ENCODE data around the gene KNDC1. TPM values are rescaled to one million over a fixed set of nuclear protein-coding genes. Genes with fewer than 3 reads are reported as not detected.
"Not testable (repeated sequence)": the region's sequence is repeated elsewhere in the genome, so short reads cannot be mapped to it uniquely, and the experiment has no call there.

Gene KNDC1
- total RNA-seq, 1 experiment from 2014 or later: 15.7 TPM

- H3K4me1 Mint-ChIP-seq: no peaks in the 10 kb centered on the region
- H3K36me3 Mint-ChIP-seq (ENCODE audit: insufficient read depth in 1 of 3, low read depth in 3 of 3): peaks cover 2 to 30% (median 7%) of the 10 kb centered on the region in 3 experiments; a peak in 6 of 7 replicates
- H3K27me3 ChIP-seq (ENCODE audit: insufficient read depth, low read length): no peaks in the 10 kb centered on the region
- no peak overlapping the region for H3K23ac ChIP-seq (ENCODE audit: insufficient read length, low read depth, low read length)
- no CpG with 5 or more reads among the region's 6 CpGs for WGBS (ENCODE audit: extremely low coverage, insufficient read length, low lambda C conversion rate)
- no peak overlapping the region for H3K4me2 ChIP-seq (ENCODE audit: insufficient read depth, insufficient read length, low read length)
- H3T11ph ChIP-seq (ENCODE audit: low read length): no peak overlapping the region
- H2BK20ac ChIP-seq (ENCODE audit: low read depth, low read length, poor library complexity, severe bottlenecking): no peak overlapping the region
- DNase-seq: no peak
- no peak overlapping the region for H3K27ac Mint-ChIP-seq
- H3K18ac ChIP-seq (ENCODE audit: insufficient read length, low read depth, low read length): no peak overlapping the region
- peaks cover 10% of the 10 kb centered on the region for H3K27me3 Mint-ChIP-seq (ENCODE audit: low read depth)
- H3K56ac ChIP-seq (ENCODE audit: insufficient read length, low read depth, low read length): no peak overlapping the region
- no peaks in the 10 kb centered on the region for H3K4me1 ChIP-seq (ENCODE audit: insufficient read depth, low read length)
- H2BK120ac ChIP-seq (ENCODE audit: low read depth, low read length, poor library complexity, severe bottlenecking): no peak overlapping the region
- H3K14ac ChIP-seq (ENCODE audit: insufficient read depth, low read length): no peak overlapping the region
- TF ChIP-seq CTCF (conservative IDR thresholded peaks at IDR 0.05): no peak
- H4K20me1 ChIP-seq (ENCODE audit: control insufficient read depth, insufficient read depth, insufficient read length): no peaks in the 10 kb centered on the region
- H3K4ac ChIP-seq (ENCODE audit: low read depth, low read length): no peak overlapping the region
- no peak overlapping the region for H4K8ac ChIP-seq (replicated peaks; ENCODE audit: insufficient read length, low read depth, low read length)
- H2BK5ac ChIP-seq (ENCODE audit: insufficient read length, low read length): no peak overlapping the region
- no peaks in the 10 kb centered on the region for H3K79me2 ChIP-seq (ENCODE audit: insufficient read depth, low read length)
- H2AK5ac ChIP-seq (ENCODE audit: insufficient read length, low read length): no peak overlapping the region
- H2AFZ ChIP-seq (ENCODE audit: low read length): no peak overlapping the region
- no peaks in the 10 kb centered on the region for H3K79me1 ChIP-seq (ENCODE audit: insufficient read depth, low read depth, low read length, poor library complexity, severe bottlenecking)
- no peak overlapping the region for H3K4me3 Mint-ChIP-seq
- H4K5ac ChIP-seq (ENCODE audit: insufficient read length, low read depth, low read length): no peak overlapping the region
- no peak overlapping the region for H3K9ac ChIP-seq (ENCODE audit: extremely low read depth, insufficient read length, low read length)
- peaks cover 2% of the 10 kb centered on the region for H3K23me2 ChIP-seq (ENCODE audit: insufficient read length, low read depth, low read length, poor library complexity, severe bottlenecking)
- H2BK15ac ChIP-seq (ENCODE audit: low read depth, low read length): no peak overlapping the region; the same call in 1 of the 2 replicates
- peaks cover 24 to 46% of the 10 kb centered on the region in 2 experiments for H3K9me3 Mint-ChIP-seq
- H2BK12ac ChIP-seq (ENCODE audit: insufficient read length, low read depth, low read length): no peak overlapping the region
- no peak overlapping the region for H3K27ac ChIP-seq (ENCODE audit: insufficient read length, low read depth, low read length)
- no peak overlapping the region for H4K91ac ChIP-seq (ENCODE audit: insufficient read length, low read depth, low read length)
- peaks cover 10% of the 10 kb centered on the region for H3K9me3 ChIP-seq (ENCODE audit: control insufficient read depth, low read depth, low read length)
These were observed 49.3 kb upstream of the KNDC1 start for GRCh38 chr10:133110609-133111275.

- H2BK20ac ChIP-seq (ENCODE audit: low read depth, low read length, poor library complexity, severe bottlenecking); H2BK12ac ChIP-seq (ENCODE audit: insufficient read length, low read depth, low read length); H4K20me1 ChIP-seq (ENCODE audit: control insufficient read depth, insufficient read depth, insufficient read length); H3K56ac ChIP-seq (ENCODE audit: insufficient read length, low read depth, low read length); H3K27me3 ChIP-seq (ENCODE audit: insufficient read depth, low read length); H3T11ph ChIP-seq (ENCODE audit: low read length); H3K14ac ChIP-seq (ENCODE audit: insufficient read depth, low read length); H3K9me3 ChIP-seq (ENCODE audit: control insufficient read depth, low read depth, low read length); H2BK5ac ChIP-seq (ENCODE audit: insufficient read length, low read length); H3K9ac ChIP-seq (ENCODE audit: extremely low read depth, insufficient read length, low read length); H3K27ac ChIP-seq (ENCODE audit: insufficient read length, low read depth, low read length); H3K4me3 Mint-ChIP-seq; H3K4me2 ChIP-seq (ENCODE audit: insufficient read depth, insufficient read length, low read length); DNase-seq; H3K4me1 ChIP-seq (ENCODE audit: insufficient read depth, low read length); H4K91ac ChIP-seq (ENCODE audit: insufficient read length, low read depth, low read length); H4K5ac ChIP-seq (ENCODE audit: insufficient read length, low read depth, low read length); H3K79me2 ChIP-seq (ENCODE audit: insufficient read depth, low read length); H3K23me2 ChIP-seq (ENCODE audit: insufficient read length, low read depth, low read length, poor library complexity, severe bottlenecking); H2AK5ac ChIP-seq (ENCODE audit: insufficient read length, low read length); H3K23ac ChIP-seq (ENCODE audit: insufficient read length, low read depth, low read length); H3K4ac ChIP-seq (ENCODE audit: low read depth, low read length); H3K27ac Mint-ChIP-seq; H2BK120ac ChIP-seq (ENCODE audit: low read depth, low read length, poor library complexity, severe bottlenecking); H3K18ac ChIP-seq (ENCODE audit: insufficient read length, low read depth, low read length); H4K8ac ChIP-seq (replicated peaks; ENCODE audit: insufficient read length, low read depth, low read length); H3K4me1 Mint-ChIP-seq; H2BK15ac ChIP-seq (ENCODE audit: low read depth, low read length); H3K79me1 ChIP-seq (ENCODE audit: insufficient read depth, low read depth, low read length, poor library complexity, severe bottlenecking); H2AFZ ChIP-seq (ENCODE audit: low read length): not testable (repeated sequence)
- Mint-ChIP-seq H3K9me3 (peaks cover 24 to 46% of the 10 kb centered on the region in 2 experiments), H3K36me3 (ENCODE audit: insufficient read depth in 1 of 3, low read depth in 3 of 3) (peaks cover 2 to 30% (median 7%) of the 10 kb centered on the region in 3 experiments; a peak in 6 of 7 replicates), H3K27me3 (ENCODE audit: low read depth) (peaks cover 10% of the 10 kb centered on the region)
- no CpG with 5 or more reads among the region's 7 CpGs for WGBS (ENCODE audit: extremely low coverage, insufficient read length, low lambda C conversion rate)
These were observed 48.4 kb upstream of the KNDC1 start for GRCh38 chr10:133111640-133112039.

Data from H9 (cell line).